HFFc6 (cell line): Measurements from ENCODE around the gene CHRM4. TPM values are rescaled to one million over a fixed set of nuclear protein-coding genes. Genes with fewer than 3 reads are reported as not detected.

Experiments
- DNase-seq: peaks from one replicate; pipeline ENCODE4 v3.0.0-alpha.2; 2018
- H3K27ac Mint-ChIP-seq: 2 replicates; pipeline ENCODE4 v1.8.0; 2020; ENCODE audit warnings: mild to moderate bottlenecking, mixed read lengths
- H3K27me3 Mint-ChIP-seq: 2 replicates; pipeline ENCODE4 v1.8.0; 2021; ENCODE audit warnings: mild to moderate bottlenecking, moderate library complexity, mixed read lengths; ENCODE audit not compliant: insufficient read depth
- H3K36me3 Mint-ChIP-seq: 2 replicates; pipeline ENCODE4 v1.8.0; 2021; ENCODE audit warnings: low read depth, mixed read lengths
- H3K4me1 Mint-ChIP-seq: 2 replicates; pipeline ENCODE4 v1.8.0; 2020; ENCODE audit warnings: low read depth, mixed read lengths
- H3K4me3 Mint-ChIP-seq: 2 replicates; pipeline ENCODE4 v1.8.0; 2020; ENCODE audit warnings: mild to moderate bottlenecking, moderate library complexity, mixed read lengths
- H3K9me3 Mint-ChIP-seq: 2 replicates; pipeline ENCODE4 v1.8.0; 2020; ENCODE audit warnings: mild to moderate bottlenecking, mixed read lengths
- total RNA-seq, 6 experiments: library from RNA; stranded (reverse); fragmentation: NEBNext Ultra II Directional; extraction: Animal tissue kit (Norgen Biotek cat#: 25700); gene quantifications; 2 replicates in 1 of 6; 3 replicates in 5 of 6; pipeline ENCODE4 v1.2.3, GENCODE V29; 2021
- TF ChIP-seq, protein P1 (sequence below): fragments of 200-600 bp; sonication (generic); IDR thresholded peaks from 2 replicates; pipeline ENCODE4 v1.5.0; 2021; ENCODE audit warnings: antibody characterized with exemption, mild to moderate bottlenecking

The CHRM4 gene
- total RNA-seq, 6 experiments from 2014 or later = not detected

DNA sequence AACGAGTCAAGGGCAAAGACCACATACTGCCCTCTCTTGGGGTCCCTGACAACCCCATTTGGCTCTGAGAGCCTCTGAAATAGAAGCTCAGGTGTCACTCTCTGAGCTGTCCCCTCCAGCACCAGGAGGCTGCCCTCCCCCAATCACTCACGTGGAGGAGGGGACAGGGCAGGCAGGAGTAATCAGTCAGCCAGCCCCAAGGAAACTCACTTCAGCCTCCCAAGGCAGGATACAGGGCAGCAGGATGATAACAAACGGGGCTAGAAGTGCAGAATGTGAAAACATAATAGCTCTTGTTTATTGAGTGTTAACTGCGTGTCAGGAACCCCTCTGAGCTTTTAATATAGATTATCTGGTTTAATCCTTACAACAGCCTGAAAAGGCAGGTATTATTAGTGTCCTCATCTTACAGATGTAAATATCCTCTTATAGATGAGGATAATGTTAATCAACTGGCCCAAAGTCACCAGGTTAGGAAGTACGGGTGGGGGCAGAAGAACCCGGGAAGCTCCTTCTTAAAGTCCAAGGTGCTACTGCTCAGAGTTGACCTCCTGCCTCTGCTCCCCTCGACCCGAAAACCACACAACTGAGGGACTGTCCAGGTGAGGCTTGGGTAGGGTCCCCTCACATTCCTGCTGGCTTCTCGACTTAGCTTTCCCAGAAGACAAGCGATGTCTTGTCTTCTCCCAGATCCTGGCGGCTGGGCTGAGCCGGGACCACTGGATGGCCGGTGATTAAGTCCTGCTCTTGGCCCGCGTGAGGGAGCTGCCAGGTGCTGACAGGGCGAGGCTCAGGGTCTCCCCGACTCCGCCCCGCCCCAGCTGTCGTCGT lies 2.7 kb downstream of the CHRM4 start:
- TF ChIP-seq, protein P1, sequence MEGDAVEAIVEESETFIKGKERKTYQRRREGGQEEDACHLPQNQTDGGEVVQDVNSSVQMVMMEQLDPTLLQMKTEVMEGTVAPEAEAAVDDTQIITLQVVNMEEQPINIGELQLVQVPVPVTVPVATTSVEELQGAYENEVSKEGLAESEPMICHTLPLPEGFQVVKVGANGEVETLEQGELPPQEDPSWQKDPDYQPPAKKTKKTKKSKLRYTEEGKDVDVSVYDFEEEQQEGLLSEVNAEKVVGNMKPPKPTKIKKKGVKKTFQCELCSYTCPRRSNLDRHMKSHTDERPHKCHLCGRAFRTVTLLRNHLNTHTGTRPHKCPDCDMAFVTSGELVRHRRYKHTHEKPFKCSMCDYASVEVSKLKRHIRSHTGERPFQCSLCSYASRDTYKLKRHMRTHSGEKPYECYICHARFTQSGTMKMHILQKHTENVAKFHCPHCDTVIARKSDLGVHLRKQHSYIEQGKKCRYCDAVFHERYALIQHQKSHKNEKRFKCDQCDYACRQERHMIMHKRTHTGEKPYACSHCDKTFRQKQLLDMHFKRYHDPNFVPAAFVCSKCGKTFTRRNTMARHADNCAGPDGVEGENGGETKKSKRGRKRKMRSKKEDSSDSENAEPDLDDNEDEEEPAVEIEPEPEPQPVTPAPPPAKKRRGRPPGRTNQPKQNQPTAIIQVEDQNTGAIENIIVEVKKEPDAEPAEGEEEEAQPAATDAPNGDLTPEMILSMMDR = no peak
- Mint-ChIP-seq H3K36me3 (no peaks in the 10 kb centered on the region; the same call in 1 of the 2 replicates), H3K27me3 (peaks cover 23% of the 10 kb centered on the region), H3K4me1 (peaks cover 32% of the 10 kb centered on the region), H3K27ac (no peak overlapping the region), H3K4me3 (peak overlapping the region; percentile 80), H3K9me3 (no peaks in the 10 kb centered on the region)
- no peak for DNase-seq

DNA sequence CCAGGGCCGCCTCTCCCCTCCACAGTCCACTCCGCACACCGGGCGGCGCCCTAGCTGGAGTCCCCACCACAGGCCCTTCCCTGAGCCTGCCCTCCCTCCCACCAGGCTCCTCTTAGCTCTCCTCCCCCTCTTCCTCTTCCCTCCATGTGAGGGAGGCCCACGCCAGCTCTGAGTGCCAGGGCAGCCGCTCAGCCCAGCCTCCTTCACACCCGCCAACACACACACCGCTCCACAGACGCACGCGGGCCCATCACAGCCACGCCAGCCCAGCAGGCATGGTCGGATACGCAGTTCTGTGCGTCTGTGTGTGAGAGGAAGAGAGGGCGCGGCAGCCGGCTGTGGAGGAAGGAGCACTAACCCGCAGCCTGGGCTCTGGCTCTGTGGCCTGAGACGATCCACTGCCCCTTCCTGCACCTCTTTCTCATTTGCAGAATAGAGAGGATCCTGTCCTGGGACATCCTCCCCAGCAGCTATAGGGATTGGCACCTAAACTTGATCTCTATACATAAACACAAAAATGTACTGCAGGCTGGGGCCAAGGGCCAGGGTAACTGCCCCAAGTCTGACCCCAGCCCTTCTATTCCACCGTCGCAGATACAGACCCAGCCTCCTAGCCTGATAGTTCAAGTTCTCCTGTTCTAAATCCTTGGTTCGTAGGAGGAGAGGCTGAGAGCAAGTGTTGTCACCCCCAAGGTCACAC lies 3.5 kb downstream of the CHRM4 start:
- Mint-ChIP-seq H3K4me3 (no peak overlapping the region), H3K4me1 (peaks cover 32% of the 10 kb centered on the region), H3K9me3 (no peaks in the 10 kb centered on the region), H3K27ac (no peak overlapping the region), H3K27me3 (peaks cover 21% of the 10 kb centered on the region), H3K36me3 (no peaks in the 10 kb centered on the region; the same call in 1 of the 2 replicates)
- TF ChIP-seq, protein P1 = no peak
- DNase-seq = no peak

DNA sequence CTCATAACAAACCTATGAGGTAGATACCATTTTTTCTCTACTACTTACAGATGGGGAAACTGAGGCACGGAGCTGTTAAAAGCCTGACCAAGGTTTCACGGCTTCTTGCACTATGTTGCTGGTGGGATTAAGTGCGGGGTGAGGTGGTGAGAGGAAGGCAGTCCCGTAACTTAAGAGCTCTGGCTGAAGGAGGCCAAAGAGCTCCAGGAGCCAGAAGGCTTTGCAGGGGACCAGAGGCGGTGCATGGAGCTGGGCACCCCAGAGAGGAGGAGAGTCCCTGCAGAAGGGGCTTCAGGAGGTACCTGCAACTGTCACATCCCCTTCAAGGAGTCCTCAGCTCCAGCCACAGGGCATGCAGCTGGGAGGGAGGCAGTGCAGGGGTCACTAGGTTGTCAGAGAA lies 4.1 kb downstream of the CHRM4 start:
- H3K36me3 Mint-ChIP-seq = no peaks in the 10 kb centered on the region; the same call in 1 of the 2 replicates
- no peak overlapping the region for H3K27ac Mint-ChIP-seq
- H3K9me3 Mint-ChIP-seq = no peaks in the 10 kb centered on the region
- H3K4me1 Mint-ChIP-seq = peaks cover 25% of the 10 kb centered on the region
- peaks cover 20% of the 10 kb centered on the region for H3K27me3 Mint-ChIP-seq
- no peak overlapping the region for H3K4me3 Mint-ChIP-seq
- DNase-seq = no peak
- TF ChIP-seq, protein P1 = no peak

DNA sequence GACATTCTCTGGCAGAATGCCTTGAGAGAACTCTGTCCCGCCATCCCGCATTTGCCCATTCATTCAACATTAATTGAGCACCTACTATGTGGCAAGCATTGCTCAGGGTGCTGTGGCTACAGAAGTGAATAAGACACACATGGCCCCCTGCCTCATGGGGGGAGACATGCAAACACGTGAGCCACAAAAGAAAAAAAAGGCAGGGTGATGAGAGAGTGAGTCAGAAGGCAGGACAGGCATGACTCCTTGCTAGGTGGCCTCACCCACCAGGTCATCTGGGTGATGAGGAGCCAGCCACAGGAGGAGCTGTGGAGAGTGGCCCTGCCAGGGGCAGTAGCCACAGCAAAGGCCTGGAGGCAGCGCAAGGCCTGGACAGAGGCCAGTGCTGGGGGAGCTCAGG lies 4.9 kb downstream of the CHRM4 start:
- Mint-ChIP-seq H3K27me3 (peaks cover 23% of the 10 kb centered on the region), H3K9me3 (no peaks in the 10 kb centered on the region), H3K27ac (no peak overlapping the region), H3K4me3 (no peak overlapping the region), H3K4me1 (peaks cover 25% of the 10 kb centered on the region), H3K36me3 (no peaks in the 10 kb centered on the region; the same call in 1 of the 2 replicates)
- DNase-seq = peak; percentile 58
- TF ChIP-seq, protein P1 = no peak; the same call in 1 of the 2 replicates

DNA sequence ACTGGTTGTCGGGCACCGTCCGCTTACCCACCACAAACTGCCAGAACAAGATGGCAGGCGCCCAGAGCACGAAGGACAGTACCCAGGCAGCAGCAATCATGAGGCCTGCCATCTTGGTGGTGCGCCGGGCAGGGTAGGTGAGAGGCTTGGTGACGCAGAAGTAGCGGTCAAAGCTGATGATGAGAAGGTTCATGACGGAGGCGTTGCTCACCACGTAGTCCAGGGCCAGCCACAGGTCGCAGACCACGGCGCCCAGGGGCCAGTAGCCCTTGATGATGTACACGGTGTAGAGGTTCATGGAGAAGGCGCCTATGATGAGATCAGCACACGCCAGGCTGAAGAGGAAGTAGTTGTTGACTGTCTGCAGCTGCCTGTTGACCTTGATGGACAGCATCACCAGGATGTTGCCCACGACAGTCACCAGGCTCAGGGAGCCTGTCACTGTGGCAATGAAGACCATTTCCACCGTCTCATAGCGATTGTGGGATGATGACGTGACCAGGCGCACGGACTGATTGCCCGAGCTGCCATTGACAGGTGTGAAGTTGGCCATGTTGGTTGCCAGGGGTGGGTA lies 5.5 kb downstream of the CHRM4 start:
- no peaks in the 10 kb centered on the region for H3K9me3 Mint-ChIP-seq
- DNase-seq = no peak
- peaks cover 25% of the 10 kb centered on the region for H3K4me1 Mint-ChIP-seq
- H3K27ac Mint-ChIP-seq = no peak overlapping the region
- TF ChIP-seq, protein P1 = no peak
- H3K27me3 Mint-ChIP-seq = peaks cover 23% of the 10 kb centered on the region
- H3K4me3 Mint-ChIP-seq = no peak overlapping the region
- no peaks in the 10 kb centered on the region; the same call in 1 of the 2 replicates for H3K36me3 Mint-ChIP-seq
